T-helper 2 cell (primary cell): ENCODE data around the gene ZNF277.
"Not testable (repeated sequence)": the region's sequence is repeated elsewhere in the genome, so short reads cannot be mapped to it uniquely, and the experiment has no call there.

ENCODE experiments used
- DNase-seq, 5 experiments: peaks; one replicate each; pipeline versions ENCODE4 v3.0.0 to v3.0.0-alpha.2; 2012 to 2022

ZNF277 gene

GRCh38 chr7:112212571-112212970 is 6.1 kb downstream of the ZNF277 start:
- DNase-seq: no peak

GRCh38 chr7:112213735-112214134 is 7.2 kb downstream of the ZNF277 start:
- DNase-seq: no peak

DNA sequence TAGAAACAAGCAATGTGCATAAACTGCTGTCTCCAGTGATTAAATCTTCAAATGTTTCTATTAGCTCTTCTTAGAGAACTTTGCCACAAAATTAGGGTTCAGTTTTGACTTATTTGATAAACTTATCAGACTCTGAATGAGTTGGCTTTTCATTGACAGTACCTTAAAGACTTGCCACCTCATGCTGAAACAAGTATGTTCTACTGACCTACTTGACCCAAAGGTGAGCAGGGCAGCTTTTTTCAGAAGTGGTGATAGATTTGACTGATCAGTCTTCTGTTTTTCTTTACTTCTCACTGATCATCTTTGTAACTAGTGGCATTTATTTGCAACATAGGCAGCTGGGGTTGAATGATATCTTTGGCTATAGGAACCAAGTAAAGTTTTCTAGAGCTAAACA is 7.8 kb downstream of the ZNF277 start:
- DNase-seq: no peak

GRCh38 chr7:112214883-112215282 is 8.4 kb downstream of the ZNF277 start:
- no peak for DNase-seq

DNA sequence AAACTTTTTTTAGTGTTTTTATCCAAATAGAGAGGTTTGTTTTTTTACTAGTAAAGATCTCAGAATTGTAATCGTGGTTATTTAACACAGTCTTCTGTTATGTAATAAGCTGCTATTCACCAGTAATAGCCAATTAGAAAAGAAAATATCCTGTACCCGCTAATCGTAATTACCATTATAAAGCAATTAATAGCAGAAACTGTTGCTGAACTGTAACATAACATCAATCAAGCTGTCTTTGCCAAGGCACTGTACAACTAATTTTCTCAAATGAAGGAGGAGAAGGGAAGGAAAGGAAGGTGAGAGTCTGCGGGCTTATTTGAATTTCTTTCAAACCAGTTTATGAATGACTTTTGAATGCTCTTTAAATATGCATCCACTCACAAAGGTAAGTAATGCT is 9.3 kb downstream of the ZNF277 start:
- DNase-seq: no peak

- DNase-seq: no peak
Observed at GRCh38 chr7:112220877-112221434, 14.5 kb downstream of the ZNF277 start.

DNA sequence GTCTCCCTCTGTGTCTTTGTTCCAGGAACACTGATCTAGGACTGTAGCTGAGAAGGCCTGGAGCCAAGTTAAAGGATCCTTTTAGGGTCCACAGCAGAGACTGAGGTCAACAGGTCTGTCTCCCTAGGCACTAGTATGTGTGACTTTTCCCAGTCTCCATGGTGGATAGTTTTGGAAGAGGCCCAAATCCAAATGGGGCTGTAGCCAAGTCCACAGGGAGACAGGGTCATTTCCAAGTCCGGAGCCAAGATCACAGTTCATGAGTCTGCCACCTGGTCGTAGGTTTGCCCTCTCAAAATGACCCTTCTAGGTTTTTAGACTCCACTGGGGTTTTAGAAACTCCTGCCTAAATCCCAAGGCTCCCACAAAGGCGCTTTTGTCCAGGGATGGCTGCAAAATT is 16.8 kb downstream of the ZNF277 start:
- DNase-seq: no peak

GRCh38 chr7:112224186-112224585 is 17.7 kb downstream of the ZNF277 start:
- DNase-seq: no peak

GRCh38 chr7:112225006-112225405 is 18.5 kb downstream of the ZNF277 start:
- no peak for DNase-seq

- DNase-seq: no peak
Observed at GRCh38 chr7:112226701-112227276, 20.3 kb downstream of the ZNF277 start.

GRCh38 chr7:112228632-112229031 is 22.1 kb downstream of the ZNF277 start:
- no peak for DNase-seq

DNA sequence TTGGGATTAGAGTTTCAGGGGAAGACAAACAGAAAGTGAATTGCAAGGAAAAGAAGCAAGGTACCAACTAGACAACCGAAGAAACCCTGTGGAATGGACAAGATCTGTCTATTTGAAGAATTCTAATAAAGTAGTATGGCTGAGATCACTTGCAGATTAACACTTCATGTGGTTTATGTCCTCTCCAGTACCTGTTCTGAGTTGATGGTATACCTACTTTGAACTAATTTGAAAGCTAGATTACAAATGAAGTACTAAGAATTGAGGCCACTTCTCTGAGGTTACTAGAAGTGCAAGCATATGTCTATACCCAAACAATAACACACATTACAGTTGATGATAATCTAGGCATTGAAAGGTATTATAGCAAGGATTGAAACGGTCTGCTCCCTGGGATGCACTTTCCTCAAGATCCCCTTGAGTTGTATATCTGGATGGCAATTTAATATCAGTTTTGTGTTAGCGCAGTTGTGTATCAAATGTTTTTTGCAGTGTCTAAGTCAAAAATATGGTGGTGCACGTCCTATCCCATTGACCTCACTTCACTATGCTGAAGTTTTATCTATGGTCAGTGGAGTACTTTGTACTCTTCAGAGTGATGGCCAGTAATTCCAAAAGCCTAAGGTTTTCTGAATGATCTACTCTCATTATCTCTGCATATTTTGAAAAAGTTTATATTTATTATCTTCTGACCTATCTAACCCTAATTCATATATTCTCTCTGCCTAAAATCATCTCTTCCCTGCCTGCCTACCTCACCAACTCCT is 25.9 kb downstream of the ZNF277 start:
- no peak for DNase-seq

GRCh38 chr7:112233048-112233697 is 26.7 kb downstream of the ZNF277 start:
- DNase-seq: no peak

- no peak for DNase-seq
Observed at GRCh38 chr7:112234147-112234546, 27.7 kb downstream of the ZNF277 start.

DNA sequence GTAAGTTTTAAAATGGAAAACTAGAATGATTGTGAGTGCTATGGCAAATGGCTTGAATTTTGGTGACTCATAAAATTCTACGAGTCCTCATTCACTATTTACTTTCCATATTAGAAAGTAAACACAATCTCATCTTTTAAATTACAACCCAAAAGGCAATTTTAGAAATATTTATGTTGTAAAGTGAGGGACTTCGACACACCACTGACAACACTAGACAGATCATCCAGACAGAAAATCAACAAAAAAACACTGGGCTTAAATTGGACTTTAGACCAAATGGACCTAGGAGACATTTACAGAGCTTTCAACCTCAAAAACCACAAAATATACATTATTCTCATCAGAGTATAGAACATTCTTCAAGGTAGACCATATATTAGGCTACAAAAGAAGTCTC is 30.1 kb downstream of the ZNF277 start:
- no peak for DNase-seq

DNA sequence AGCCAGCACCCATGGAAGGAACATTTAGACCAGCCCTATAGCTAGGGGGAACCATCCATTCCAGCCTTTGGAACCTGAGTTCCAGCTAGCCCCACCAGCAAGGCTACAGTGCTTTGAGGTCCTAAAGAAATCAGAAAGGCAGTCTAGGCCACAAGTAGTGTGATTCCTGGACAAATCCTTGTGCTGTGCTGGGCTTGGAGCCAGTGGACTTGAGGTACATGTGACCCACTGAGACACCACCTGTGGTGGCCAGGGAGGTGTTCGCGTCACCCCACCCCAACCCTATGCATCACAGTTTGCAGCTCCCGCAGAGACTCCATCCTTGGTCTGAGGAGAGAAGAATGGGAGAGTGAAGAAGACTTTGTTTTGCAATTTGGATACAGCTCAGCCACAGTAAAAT is 31.8 kb downstream of the ZNF277 start:
- DNase-seq: no peak

DNA sequence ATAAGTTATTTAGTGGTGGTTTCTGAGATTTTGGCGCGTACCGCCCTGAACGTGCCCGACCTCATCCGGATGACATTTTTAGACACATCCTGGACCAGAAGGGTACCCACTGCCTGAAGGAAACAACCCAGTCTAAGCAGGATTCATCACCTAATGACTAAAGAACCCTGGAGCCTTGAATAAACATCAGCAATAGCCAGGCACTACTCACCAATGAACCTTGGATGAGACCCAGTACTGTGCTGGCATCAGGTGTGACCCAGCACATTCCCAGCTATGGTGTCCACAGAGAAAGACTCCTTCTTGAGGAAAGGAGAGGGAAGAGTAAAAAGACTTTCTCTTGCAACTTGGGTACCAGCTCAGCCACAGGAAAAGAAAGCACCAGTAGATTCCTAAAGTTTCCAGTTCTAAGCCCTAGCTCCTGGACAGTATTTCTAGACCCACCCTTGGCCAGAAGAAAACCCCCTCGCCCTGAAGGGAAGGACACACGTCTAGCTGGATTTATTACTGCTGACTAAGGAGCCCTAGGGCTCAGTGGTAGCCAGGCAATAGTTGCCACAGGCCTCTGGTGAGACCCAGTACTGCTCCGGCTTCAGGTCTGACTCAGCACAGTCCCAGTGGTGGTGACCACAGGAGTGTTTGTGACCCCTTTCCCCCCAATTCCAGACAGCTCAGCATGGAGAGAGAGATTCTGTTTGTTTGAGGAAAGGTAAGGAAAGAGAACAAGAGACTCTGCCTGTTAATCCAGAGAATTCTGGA is 32.5 kb downstream of the ZNF277 start:
- DNase-seq: no peak

DNA sequence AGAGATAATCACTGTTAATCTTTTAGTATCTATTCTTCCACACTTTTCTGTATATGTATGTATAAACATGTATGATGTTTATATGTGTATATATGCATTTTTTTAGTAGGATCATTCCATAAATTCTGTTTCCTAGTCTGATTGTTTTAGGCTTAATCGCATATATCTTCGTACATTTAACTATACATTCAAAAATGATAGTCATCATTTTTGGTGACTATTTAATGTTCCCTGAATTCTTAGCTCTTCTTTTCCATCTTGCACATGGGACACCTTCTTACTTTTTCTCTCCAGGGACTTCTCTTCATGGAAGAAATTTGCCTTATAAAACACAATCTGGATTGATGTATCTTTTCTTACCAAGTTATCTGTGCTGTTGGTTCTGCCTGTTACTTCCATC is 42.1 kb downstream of the ZNF277 start:
- DNase-seq: no peak

DNA sequence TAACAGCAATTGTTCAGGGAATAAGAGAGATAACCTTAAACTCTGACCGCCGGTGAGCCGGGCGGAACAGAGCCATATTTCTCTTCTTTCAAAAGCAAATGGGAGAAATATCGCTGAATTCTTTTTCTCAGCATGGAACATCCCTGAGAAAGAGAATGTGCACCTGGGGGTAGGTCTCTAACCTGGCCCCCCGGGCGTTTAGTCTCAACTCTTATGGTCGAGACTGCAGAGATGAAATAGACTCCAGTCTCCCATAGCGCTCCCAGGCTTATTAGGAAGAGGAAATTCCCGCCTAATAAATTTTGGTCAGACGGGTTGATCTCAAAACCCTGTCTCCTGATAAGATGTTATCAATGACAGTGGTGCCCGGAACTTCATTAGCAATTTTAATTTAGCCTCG is 43.5 kb downstream of the ZNF277 start:
- DNase-seq: not testable (repeated sequence)

- DNase-seq: no peak
Observed at GRCh38 chr7:112252141-112252540, 45.6 kb downstream of the ZNF277 start.

GRCh38 chr7:112252691-112253090 is 46.2 kb downstream of the ZNF277 start:
- DNase-seq: no peak

DNA sequence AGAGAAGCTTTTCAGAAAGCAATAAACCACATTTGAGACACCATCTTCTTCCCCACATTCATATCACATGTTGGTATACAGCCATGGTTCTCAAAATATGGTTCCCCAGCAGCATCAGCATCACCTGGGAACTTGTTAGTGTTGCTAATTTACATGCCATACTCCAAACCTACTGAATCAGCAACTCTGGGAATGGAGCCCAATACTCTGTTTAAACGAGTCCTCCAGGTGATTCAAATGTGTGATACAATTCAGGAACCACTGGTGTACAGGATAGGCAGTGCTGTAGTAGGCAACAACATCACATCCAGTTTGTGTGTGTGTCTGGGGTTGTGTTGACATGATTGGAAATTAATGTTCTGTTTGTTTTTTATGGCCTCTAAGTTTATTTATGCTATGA is 47.7 kb downstream of the ZNF277 start:
- no peak for DNase-seq
